Sigmoid colon (tissue), 4 donors: ENCODE measurements around the gene ATXN7.

Experiments
- CTCF ChIP-seq, 4 experiments: fragments of 450-650 bp in 3 of 4; fragments of 200-600 bp in 1 of 4; IDR thresholded peaks; one replicate each; pipeline ENCODE4 v1.5.1; 2016 to 2019; ENCODE audit warnings: antibody characterized with exemption in 4 of 4, mild to moderate bottlenecking in 3 of 4, moderate library complexity in 2 of 4
- EP300 ChIP-seq, 4 donors: sonication (generic); formaldehyde crosslinking; IDR thresholded peaks; one replicate each; pipeline ENCODE4 v1.6.1; 2017; ENCODE audit warnings: antibody characterized with exemption in 4 of 4
- POLR2A ChIP-seq, 2 donors: fragments of 450-650 bp; IDR thresholded peaks; one replicate each; pipeline ENCODE4 v1.6.1; 2016; ENCODE audit warnings: antibody characterized with exemption in 2 of 2, mild to moderate bottlenecking in 2 of 2, moderate library complexity in 2 of 2

DNA sequence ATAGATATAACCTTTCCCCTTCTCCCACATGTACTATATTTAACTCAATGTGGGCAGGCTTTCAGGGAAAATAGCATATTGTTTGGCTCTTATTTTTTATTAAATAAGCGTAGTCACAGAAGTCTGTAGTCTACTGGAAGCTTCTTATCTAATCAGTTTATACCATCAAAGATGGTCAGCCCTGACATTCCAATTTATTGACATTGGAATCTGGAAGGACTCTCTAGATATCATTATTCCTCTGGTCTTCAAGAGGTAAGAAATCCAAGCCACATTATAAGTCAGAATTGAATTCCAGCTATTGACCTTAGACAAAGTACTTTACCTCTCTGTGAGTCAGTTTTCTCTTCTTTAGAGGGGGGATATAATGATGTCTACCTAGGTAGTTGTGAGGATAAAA lies 87.0 kb downstream of the ATXN7 start:
- TF ChIP-seq CTCF (IDR thresholded peaks at IDR 0.05): no peak
- no peak for TF ChIP-seq EP300 (IDR thresholded peaks at IDR 0.05)
- TF ChIP-seq POLR2A (IDR thresholded peaks at IDR 0.05): no peak
